ENCODE results near the gene LRP2.

LRP2 gene

GRCh38 chr2:169222665-169223064 is 139.7 kb downstream of the LRP2 start:
- no peaks in the 10 kb centered on the region for H3K27me3 ChIP-seq (replicated peaks; ENCODE audit: insufficient read depth, low read length)
- H3F3A ChIP-seq (ENCODE audit: insufficient read depth, low read length): 0 out of 2 replicates have a peak, but pooled peaks cover 9% of the 10 kb centered on the region
- no peak overlapping the region for H3K4me3 ChIP-seq (ENCODE audit: low read length)
- H3K9ac ChIP-seq (ENCODE audit: low read length): no peak overlapping the region
- H3K9me2 ChIP-seq (replicated peaks; ENCODE audit: insufficient read depth, low read length): no peaks in the 10 kb centered on the region
- TF ChIP-seq, protein P1, sequence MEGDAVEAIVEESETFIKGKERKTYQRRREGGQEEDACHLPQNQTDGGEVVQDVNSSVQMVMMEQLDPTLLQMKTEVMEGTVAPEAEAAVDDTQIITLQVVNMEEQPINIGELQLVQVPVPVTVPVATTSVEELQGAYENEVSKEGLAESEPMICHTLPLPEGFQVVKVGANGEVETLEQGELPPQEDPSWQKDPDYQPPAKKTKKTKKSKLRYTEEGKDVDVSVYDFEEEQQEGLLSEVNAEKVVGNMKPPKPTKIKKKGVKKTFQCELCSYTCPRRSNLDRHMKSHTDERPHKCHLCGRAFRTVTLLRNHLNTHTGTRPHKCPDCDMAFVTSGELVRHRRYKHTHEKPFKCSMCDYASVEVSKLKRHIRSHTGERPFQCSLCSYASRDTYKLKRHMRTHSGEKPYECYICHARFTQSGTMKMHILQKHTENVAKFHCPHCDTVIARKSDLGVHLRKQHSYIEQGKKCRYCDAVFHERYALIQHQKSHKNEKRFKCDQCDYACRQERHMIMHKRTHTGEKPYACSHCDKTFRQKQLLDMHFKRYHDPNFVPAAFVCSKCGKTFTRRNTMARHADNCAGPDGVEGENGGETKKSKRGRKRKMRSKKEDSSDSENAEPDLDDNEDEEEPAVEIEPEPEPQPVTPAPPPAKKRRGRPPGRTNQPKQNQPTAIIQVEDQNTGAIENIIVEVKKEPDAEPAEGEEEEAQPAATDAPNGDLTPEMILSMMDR (IDR thresholded peaks at IDR 0.05; ENCODE audit: low read length): no peak
- TF ChIP-seq EZH2 (optimal IDR thresholded peaks at IDR 0.05; ENCODE audit: low read depth, low read length) (no peak), EZH2phosphoT487 (IDR thresholded peaks at IDR 0.05; ENCODE audit: low read length) (no peak)
- H2AFZ ChIP-seq (ENCODE audit: low read length): no peak overlapping the region
- H3K9me3 ChIP-seq (replicated peaks; ENCODE audit: insufficient read depth, low read length): no peaks in the 10 kb centered on the region
- H3K4me1 ChIP-seq (ENCODE audit: low read length): peaks cover 14% of the 10 kb centered on the region
- H3K36me3 ChIP-seq (replicated peaks; ENCODE audit: insufficient read depth, low read length): no peaks in the 10 kb centered on the region
- H3K4me2 ChIP-seq (ENCODE audit: low read depth, low read length): no peak overlapping the region; the same call in 1 of the 2 replicates
- no peaks in the 10 kb centered on the region for H3K79me2 ChIP-seq (ENCODE audit: low read length)
- no peak overlapping the region for H3K27ac ChIP-seq (ENCODE audit: low read length)
- H4K20me1 ChIP-seq (ENCODE audit: insufficient read depth, low read length): no peaks in the 10 kb centered on the region
- DNase-seq: peak; percentile 83

DNA sequence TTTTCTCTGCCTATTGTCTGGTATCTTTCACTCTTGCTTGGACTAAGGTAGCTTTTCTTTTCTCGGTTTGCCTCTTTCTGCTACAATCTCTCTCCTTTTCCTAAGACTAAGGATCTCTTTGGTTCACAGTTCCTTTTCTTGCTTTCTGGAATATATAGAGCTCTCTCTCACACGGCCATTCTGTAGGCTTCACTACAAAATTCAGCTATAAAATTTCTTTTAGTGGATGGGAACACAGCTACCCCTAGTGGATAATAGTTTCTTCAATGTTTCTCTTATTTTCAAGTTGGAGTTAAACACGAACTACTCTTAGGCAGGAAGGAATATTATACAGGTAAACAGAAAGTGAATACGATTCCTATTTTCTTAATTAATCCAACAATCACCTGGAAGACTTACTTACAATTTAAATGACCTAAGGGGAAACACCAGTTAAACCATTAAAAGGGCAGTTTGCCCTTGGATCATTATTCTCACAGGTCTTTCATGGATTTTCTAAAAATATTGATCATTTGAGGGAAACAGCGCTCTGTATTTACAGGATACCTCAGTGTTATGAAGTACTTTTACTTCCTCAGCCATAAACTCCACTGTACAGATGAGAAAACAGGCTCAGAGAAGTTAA is 140.5 kb downstream of the LRP2 start:
- H3K27me3 ChIP-seq (replicated peaks; ENCODE audit: insufficient read depth, low read length): no peaks in the 10 kb centered on the region
- TF ChIP-seq, protein P1 (IDR thresholded peaks at IDR 0.05; ENCODE audit: low read length): peak; percentile 58
- TF ChIP-seq EZH2phosphoT487 (IDR thresholded peaks at IDR 0.05; ENCODE audit: low read length) (no peak), EZH2 (optimal IDR thresholded peaks at IDR 0.05; ENCODE audit: low read depth, low read length) (no peak)
- no peaks in the 10 kb centered on the region for H3K9me2 ChIP-seq (replicated peaks; ENCODE audit: insufficient read depth, low read length)
- H3F3A ChIP-seq (ENCODE audit: insufficient read depth, low read length): 0 out of 2 replicates have a peak, but pooled peaks cover 9% of the 10 kb centered on the region
- no peak overlapping the region for H3K4me3 ChIP-seq (ENCODE audit: low read length)
- no peaks in the 10 kb centered on the region for H3K9me3 ChIP-seq (replicated peaks; ENCODE audit: insufficient read depth, low read length)
- H2AFZ ChIP-seq (ENCODE audit: low read length): no peak overlapping the region
- no peak overlapping the region for H3K27ac ChIP-seq (ENCODE audit: low read length)
- H3K4me1 ChIP-seq (ENCODE audit: low read length): peaks cover 14% of the 10 kb centered on the region
- peak overlapping the region; percentile 8; the same call in 1 of the 2 replicates for H3K4me2 ChIP-seq (ENCODE audit: low read depth, low read length)
- H4K20me1 ChIP-seq (ENCODE audit: insufficient read depth, low read length): no peaks in the 10 kb centered on the region
- H3K9ac ChIP-seq (ENCODE audit: low read length): no peak overlapping the region
- peak; percentile 30 for DNase-seq
- H3K79me2 ChIP-seq (ENCODE audit: low read length): no peaks in the 10 kb centered on the region
- no peaks in the 10 kb centered on the region for H3K36me3 ChIP-seq (replicated peaks; ENCODE audit: insufficient read depth, low read length)

DNA sequence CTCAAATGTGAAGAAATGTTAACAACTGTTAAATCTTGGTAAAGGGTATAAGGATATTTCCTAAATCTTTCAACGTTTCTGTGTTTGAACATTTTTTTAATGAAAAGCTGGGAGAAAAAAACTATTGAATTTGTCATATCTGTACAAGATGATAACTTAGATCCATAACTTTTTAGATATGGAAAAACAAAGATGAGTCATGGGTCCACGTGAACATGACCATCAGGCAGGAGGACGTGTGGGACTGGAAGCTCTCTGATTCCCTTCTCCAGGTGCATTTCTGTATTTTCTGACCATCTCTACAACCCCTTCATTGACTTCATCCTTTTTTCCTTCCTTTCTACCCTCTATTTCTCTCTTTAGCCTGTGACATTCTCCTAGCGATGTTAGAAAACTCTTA is 151.4 kb downstream of the LRP2 start:
- Histone ChIP-seq H3K79me2 (ENCODE audit: low read length) (no peaks in the 10 kb centered on the region), H2AFZ (ENCODE audit: low read length) (no peak overlapping the region), H3F3A (ENCODE audit: insufficient read depth, low read length) (no peaks in the 10 kb centered on the region), H3K9me3 (replicated peaks; ENCODE audit: insufficient read depth, low read length) (no peaks in the 10 kb centered on the region), H3K4me2 (ENCODE audit: low read depth, low read length) (no peak overlapping the region), H3K4me3 (ENCODE audit: low read length) (no peak overlapping the region), H3K27ac (ENCODE audit: low read length) (no peak overlapping the region), H3K9ac (ENCODE audit: low read length) (no peak overlapping the region), H3K4me1 (ENCODE audit: low read length) (no peaks in the 10 kb centered on the region), H3K9me2 (replicated peaks; ENCODE audit: insufficient read depth, low read length) (no peaks in the 10 kb centered on the region), H4K20me1 (ENCODE audit: insufficient read depth, low read length) (no peaks in the 10 kb centered on the region), H3K27me3 (replicated peaks; ENCODE audit: insufficient read depth, low read length) (no peaks in the 10 kb centered on the region), H3K36me3 (replicated peaks; ENCODE audit: insufficient read depth, low read length) (no peaks in the 10 kb centered on the region)
- DNase-seq: no peak
- no peak for TF ChIP-seq EZH2 (optimal IDR thresholded peaks at IDR 0.05; ENCODE audit: low read depth, low read length)
- TF ChIP-seq EZH2phosphoT487 (IDR thresholded peaks at IDR 0.05; ENCODE audit: low read length): no peak
- TF ChIP-seq, protein P1 (IDR thresholded peaks at IDR 0.05; ENCODE audit: low read length): no peak

Data from MM.1S (cell line).